T47D (cell line): Measurements from ENCODE around the gene SLC38A1.

Source experiments
- DNase-seq, 2 experiments: peaks; one replicate each; pipeline versions ENCODE4 v3.0.0 to v3.0.0-alpha.2; 2011 to 2012; ENCODE audit warnings: low read depth in 1 of 2, low spot score in 1 of 2
- JUND ChIP-seq: IDR thresholded peaks from 2 replicates; pipeline ENCODE4 v1.6.1; 2012; ENCODE audit warnings: low read depth
- in situ Hi-C: cut with HindIII; loops from 2 replicates; pipeline ENCODE4 v1.10.0; 2016; ENCODE audit warnings: low sequenced_read_pairs, low pct_unique_long_range_greater_than_20kb

The SLC38A1 gene

GRCh38 chr12:46160101-46160980 lies 108.5 kb downstream of the SLC38A1 start:
- no peak for TF ChIP-seq JUND
- in situ Hi-C loops = no loop called here
- DNase-seq = peak; percentile 14 to 56

DNA sequence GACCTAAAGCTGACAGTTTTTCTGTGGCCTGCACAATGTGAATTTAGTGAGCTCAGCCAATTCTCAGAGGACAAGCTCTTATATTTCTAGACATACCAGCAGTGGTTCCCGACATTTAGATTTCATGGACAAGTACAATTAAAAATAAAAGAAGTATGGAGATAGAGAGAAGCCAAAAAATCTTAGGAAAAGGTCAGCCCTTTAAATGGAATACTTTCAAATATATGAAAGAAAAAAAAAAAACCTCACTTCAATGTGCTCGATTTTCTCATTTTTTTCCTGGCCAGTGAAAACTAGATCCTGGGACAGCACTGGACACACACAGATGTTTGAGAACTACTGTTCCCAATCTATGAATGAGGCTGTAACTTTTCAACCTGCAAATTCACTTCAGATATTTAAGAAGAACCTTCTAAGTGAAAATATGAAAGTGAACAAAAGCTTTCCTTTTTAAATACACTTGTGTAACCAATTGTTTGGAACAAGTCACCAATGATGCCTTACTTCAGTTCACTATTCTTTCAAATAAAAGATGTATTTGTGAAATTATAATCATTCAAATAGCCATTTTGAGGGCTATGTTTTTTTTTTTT lies 109.4 kb downstream of the SLC38A1 start:
- no peak for TF ChIP-seq JUND
- DNase-seq = no peak
- in situ Hi-C loops = no loop called here

DNA sequence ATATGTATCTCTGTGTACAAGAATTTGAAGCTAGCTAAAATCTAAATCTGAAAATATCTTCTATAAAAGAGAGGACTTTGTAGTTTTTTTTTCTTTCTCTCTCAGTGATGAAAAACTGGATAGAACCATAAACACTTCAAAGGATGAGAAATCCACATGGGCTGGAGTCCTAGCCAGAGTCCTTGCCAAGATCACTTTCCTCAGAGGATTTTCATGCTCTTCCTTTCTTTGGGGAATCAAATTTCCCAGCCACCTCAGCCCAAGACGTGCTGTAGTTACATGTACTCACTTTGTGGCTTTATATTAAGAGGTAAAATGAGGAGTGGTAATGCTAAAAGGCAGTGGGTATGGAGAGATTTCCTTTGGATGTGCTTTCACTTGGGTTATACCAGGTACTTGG lies 110.3 kb downstream of the SLC38A1 start:
- TF ChIP-seq JUND = no peak
- in situ Hi-C loops = no loop called here
- DNase-seq = no peak

DNA sequence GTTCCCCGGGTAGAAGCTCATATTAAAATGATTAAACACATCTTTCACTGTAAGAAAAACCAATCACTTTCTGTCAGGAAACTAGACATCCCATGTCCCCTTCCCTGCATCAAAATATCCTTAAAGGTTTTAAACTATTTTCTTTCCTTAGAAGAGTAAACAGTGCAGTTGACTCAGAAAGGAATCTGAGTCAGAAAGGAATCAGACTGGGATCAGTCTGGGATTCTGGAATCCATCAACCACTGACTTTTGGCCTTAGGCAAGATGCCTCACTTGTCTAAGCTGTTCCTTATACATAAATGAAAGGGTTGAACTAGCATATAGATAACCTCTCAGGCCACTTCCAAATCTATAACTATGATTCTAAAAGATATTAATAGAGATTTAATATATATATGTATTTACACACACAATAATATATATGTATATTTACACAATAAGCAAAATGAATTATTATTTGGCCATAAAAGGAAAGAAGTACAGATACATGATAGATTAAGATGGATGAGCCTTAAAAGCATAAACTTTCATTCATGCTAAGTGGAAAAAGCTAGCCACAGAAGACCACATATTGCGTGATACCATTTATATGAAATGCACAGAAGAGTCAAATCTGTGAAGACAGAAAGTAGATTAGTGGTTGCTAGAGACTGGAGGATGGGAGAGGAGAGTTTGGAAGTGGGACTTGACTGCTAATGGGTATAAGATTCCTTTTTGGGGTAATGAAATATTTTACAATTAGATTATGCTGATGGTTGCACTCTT lies 114.4 kb downstream of the SLC38A1 start:
- in situ Hi-C loops = no loop called here
- TF ChIP-seq JUND = no peak
- no peak for DNase-seq

GRCh38 chr12:46153268-46153872 lies 115.5 kb downstream of the SLC38A1 start:
- no peak for TF ChIP-seq JUND
- DNase-seq = peak in 1 of 2 experiments; percentile 55
- in situ Hi-C loops = no loop called here

DNA sequence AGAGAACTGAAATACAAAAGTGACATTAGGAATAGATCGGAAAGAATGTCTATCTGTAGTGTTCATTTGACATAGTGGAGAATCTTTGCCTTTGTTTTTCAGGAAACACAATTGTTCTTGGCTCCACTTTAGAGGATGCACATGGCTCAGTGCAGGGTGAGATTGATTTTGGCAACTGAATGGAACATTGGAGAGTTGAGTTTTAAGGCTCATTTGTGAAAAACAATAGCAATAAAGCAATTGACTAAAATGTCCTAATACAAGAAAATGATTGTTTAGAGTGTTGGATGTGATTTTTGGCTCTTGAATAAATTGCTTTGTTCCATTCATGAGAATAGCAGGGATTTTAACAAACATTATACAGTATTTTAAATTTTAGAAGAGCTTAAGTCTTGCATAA lies 116.4 kb downstream of the SLC38A1 start:
- DNase-seq = no peak
- in situ Hi-C loops = no loop called here
- no peak for TF ChIP-seq JUND

DNA sequence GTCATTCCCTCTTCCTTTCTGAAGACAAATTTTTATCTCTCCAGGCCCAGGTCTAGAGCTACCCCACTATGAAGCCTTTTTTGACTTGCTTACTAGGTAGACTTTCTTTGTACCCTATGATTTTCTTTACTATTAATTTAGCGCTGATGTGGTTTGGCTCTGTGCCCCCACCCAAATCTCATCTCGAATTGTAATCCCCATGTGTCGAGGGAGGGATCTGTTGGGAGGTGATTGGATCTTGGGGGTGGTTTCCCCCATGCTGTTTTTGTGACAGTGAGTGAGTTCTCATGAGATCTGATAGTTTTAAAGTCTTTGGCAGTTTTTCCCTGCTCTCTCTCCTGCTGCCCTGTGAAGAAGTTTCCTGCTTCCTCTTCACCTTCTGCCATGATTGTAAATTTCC lies 118.1 kb downstream of the SLC38A1 start:
- DNase-seq = no peak
- in situ Hi-C loops = no loop called here
- TF ChIP-seq JUND = no peak

DNA sequence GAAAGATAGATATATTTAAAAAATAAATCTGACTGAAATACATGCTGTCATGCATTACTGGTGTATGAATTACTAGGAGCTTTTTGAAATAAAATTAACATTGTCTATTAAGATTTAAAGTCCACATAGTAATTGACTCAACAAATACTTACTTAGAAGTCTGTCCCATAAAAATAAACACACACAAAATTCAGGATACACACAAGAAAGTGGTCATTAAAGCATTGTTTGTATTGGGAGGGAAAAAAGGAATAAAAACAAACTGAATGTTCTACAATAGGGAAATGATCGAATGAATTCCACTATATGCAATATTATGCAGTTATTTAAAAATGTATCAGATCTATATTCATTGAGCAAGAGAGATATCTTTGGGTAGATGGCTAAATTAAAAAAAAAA lies 118.9 kb downstream of the SLC38A1 start:
- TF ChIP-seq JUND = no peak
- DNase-seq = no peak
- in situ Hi-C loops = no loop called here

- TF ChIP-seq JUND = no peak
- no peak for DNase-seq
- in situ Hi-C loops = no loop called here
Measured at GRCh38 chr12:46149079-46149464, 119.8 kb downstream of the SLC38A1 start.

GRCh38 chr12:46148327-46149078 lies 120.3 kb downstream of the SLC38A1 start:
- no peak for TF ChIP-seq JUND
- DNase-seq = no peak
- in situ Hi-C loops = no loop called here

DNA sequence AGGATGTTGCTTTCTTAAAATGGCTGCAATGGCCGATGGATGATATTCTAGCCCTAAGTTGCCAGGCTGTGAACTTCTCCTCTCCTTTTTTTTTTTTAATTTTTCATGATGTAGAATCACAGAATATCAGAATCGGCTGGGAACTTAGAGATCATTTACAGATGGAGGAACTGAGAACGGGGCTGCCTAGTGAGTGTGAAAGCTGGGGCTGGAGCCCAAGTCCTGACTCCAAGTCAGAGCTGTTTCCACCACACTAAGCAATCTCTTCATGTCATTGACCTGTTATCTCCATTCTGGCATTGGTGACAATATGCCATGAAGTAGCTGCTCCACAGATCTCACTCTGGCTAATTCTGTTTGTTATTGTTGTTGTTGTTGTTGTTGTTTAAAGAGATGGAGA lies 121.7 kb downstream of the SLC38A1 start:
- no peak for DNase-seq
- in situ Hi-C loops = no loop called here
- no peak for TF ChIP-seq JUND

- in situ Hi-C loops = no loop called here
- DNase-seq = no peak
- TF ChIP-seq JUND = no peak
Measured at GRCh38 chr12:46145881-46146280, 123.0 kb downstream of the SLC38A1 start.

DNA sequence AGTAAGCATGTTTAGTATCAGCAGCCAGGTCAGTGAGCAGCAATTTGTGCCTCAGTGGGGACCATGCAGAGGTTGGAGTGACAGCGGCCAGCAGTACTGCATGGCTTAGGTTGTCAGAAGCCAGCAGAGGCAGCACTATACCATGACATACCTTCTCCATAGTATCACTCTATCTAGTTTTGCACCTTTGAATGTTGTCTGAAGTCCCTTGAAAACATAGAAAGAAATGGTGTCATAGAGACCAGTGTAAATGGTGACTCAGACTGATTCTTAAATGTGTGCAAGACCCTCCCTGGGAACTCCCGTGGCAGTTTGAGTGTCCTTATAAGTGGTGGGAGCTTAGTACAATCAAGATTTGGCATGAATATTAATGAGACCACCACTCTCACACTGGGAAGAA lies 124.4 kb downstream of the SLC38A1 start:
- in situ Hi-C loops = no loop called here
- DNase-seq = no peak
- no peak for TF ChIP-seq JUND
